ENCODE results near the gene ACP7.

The ACP7 gene

GRCh38 chr19:39150235-39150634, 66.1 kb downstream of the ACP7 start:
- DNase-seq (ENCODE audit: low read depth): no peak

- no peak for DNase-seq (ENCODE audit: low read depth)
These were observed 66.8 kb downstream of the ACP7 start for GRCh38 chr19:39150807-39151600.

GRCh38 chr19:39152066-39152465, 67.9 kb downstream of the ACP7 start:
- no peak for DNase-seq (ENCODE audit: low read depth)

- DNase-seq (ENCODE audit: low read depth): no peak
These were observed 70.0 kb downstream of the ACP7 start for GRCh38 chr19:39154100-39154628.

- DNase-seq (ENCODE audit: low read depth): no peak
These were observed 70.5 kb downstream of the ACP7 start for GRCh38 chr19:39154629-39155100.

GRCh38 chr19:39155114-39155700, 71.0 kb downstream of the ACP7 start:
- DNase-seq (ENCODE audit: low read depth): no peak

- DNase-seq (ENCODE audit: low read depth): no peak
These were observed 71.6 kb downstream of the ACP7 start for GRCh38 chr19:39155741-39156140.

GRCh38 chr19:39156326-39157230, 72.4 kb downstream of the ACP7 start:
- no peak for DNase-seq (ENCODE audit: low read depth)

GRCh38 chr19:39157275-39157996, 73.3 kb downstream of the ACP7 start:
- DNase-seq (ENCODE audit: low read depth): no peak

- DNase-seq (ENCODE audit: low read depth): no peak
These were observed 73.8 kb downstream of the ACP7 start for GRCh38 chr19:39157997-39158389.

GRCh38 chr19:39158646-39159260, 74.6 kb downstream of the ACP7 start:
- DNase-seq (ENCODE audit: low read depth): no peak

GRCh38 chr19:39160523-39160861, 76.3 kb downstream of the ACP7 start:
- DNase-seq (ENCODE audit: low read depth): peak; percentile 76
